HG02610 (cell line): ENCODE results near the gene LAIR2.
A peak's percentile ranks its signal among the peaks of the same experiment; 100 is the strongest.

Experiments
- ATAC-seq: cut with Tn5 transposase; IDR thresholded peaks from one replicate; pipeline ENCODE4 v1.9.1; 2021; ENCODE audit warnings: mild to moderate bottlenecking, moderate library complexity; ENCODE audit not compliant: unreplicated experiment

LAIR2 gene

DNA sequence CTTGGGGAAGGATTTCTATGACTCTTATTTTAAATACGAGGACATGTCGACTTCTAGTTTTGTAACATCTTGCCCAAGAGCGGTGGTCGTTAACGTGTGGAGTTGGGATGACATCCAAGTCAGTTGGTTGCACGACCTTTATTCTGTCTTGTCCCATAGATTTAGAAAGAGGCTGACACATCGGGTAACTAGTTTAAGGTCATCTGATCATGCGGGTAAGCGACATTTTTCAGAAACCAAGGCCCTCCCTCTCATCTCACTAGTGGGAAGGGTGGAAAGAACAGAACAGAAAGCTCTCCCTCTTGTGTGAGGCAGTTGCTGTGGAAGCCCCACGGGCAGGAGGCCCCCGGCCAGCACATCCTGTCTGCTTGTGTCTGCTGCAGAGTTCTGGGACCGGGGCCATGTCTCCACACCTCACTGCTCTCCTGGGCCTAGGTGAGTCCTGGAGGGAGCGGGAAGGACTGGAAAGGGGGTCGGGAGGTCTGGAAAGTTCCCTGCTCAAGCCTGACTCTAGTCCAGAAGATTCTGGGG, at the start of gene LAIR2:
Gene LAIR2, plus strand, starts transcription at position 314 of the 531 bp plus-strand sequence. Its CDS starts 88 bp downstream, at position 402.
- no peak for ATAC-seq

DNA sequence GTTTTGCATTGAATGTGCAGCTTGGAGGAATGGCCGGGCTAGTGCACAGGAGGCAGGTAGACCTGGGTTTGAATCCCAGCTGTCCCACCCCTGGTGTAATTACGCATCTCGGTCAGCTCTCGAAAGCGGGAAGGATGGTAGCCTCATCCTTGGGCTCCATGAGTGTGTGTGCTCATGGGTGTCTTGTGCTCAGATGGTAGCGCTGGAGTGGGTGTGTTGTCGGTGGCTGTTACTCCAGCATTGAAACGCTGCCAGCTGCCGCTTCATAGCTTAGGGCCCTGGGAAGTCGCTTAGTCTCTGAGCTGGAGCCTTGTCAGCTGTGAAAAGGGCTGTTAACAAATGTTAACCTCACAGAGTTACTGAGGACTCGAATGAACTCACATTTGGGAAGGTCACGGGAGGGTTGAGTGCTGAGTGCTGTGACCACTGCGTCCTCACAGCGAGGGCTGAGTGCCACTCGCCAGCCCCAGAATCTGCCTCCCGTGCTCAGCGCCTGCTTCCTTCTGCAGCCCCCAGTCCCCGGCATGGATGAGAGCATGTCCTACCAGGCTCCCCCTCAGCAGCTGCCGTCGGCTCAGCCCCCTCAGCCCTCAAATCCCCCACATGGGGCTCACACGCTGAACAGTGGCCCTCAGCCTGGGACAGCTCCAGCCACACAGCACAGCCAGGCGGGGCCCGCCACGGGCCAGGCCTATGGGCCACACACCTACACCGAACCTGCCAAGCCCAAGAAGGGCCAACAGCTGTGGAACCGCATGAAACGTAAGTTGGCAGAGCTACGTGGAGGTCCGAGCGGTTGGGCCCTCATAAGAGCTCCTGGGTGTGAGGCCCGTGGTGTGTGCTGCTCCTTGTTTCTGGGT, 48.5 kb upstream of the LAIR2 start:
- ATAC-seq, result no peak

- no peak for ATAC-seq
These were observed 47.6 kb upstream of the LAIR2 start for GRCh38 chr19:54454781-54455675.

GRCh38 chr19:54455786-54456422, 46.7 kb upstream of the LAIR2 start:
- ATAC-seq, result no peak

GRCh38 chr19:54456423-54457373, 45.9 kb upstream of the LAIR2 start:
- no peak for ATAC-seq

- ATAC-seq, result no peak
These were observed 44.6 kb upstream of the LAIR2 start for GRCh38 chr19:54457773-54458647.

DNA sequence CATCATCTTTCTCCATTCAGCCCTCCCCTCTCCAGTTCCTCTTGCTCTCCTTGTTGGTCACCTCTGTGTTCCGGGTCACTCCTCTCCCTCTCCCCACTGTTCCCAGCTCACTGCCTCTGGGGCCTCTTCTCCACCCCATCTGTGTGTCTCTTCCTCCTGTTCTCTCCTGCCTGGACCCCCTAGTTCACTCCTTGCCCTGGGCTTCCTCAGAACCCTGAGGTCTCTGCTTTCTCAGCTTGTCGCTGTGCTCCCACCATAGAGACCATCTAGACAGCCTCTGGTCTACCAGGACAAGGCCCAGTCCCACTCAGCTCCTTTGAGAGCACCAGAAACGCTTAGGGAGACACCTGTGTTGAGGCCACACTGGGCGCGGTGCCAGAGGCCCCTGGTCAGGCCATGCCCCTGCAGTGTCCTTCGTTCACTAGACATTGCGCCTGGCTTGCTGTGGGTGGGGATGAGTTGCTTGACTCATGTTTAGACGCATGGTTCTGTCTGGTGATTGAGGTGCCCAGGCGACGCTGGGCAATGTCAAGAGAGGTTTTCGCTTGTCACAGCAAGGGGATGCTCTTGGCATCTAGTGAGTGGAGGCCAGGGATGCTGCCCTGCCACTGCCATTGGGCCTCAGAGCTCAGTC, 43.9 kb upstream of the LAIR2 start:
- no peak for ATAC-seq

GRCh38 chr19:54459282-54460229, 43.1 kb upstream of the LAIR2 start:
- ATAC-seq, result no peak

GRCh38 chr19:54460230-54461005, 42.2 kb upstream of the LAIR2 start:
- no peak for ATAC-seq

DNA sequence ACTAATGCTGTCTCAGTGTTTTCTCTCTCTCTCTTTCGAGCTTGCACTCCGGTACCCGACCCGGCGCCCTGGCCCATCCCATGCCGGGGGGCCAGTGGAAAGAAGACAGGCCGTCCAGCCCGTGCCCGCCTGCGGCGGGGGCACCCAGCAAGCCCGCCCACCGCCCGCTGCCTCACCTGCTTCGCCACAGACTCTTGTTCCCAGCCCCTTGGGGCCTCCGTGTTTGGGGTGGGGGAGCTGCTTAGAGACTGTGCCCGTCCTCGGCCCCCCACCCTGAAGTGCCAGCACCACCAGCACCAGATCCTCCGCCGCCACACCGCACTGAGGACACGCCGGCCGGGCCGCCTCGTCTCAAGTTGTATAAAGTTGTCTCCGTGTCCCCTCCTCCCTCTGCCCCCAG, 41.4 kb upstream of the LAIR2 start:
- ATAC-seq, result no peak

- no peak for ATAC-seq
These were observed 41.0 kb upstream of the LAIR2 start for GRCh38 chr19:54461613-54462012.

DNA sequence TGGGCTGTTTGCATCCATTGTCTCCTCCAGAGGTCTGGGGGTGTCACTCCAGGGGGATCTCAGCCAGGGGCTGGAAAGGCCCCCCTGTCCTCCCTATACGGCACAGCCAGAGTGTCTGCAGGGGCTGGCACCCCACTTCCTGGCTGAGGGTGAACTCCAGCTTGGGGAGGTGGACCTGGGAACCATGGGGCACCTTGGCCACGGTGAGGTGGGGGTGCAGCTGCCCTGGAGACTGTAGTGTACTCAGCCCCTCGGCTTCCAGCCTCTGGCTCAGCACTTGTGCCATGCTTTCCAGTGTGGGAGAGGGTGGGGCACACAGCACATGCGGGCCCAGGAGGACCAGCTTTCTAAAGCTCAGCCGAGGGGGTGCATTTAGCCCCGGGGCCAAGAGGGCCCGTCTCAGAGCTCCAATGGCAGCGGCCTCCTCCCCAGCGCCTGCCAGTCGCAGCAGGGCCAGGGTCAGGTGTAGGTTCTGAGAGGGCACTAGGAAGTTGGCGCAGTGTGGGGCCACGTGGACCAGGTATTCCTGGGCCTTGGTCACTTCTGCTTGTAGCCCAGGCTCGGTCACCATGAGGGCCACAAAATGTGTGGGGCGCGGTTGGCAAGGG, 40.5 kb upstream of the LAIR2 start:
- ATAC-seq, result no peak

GRCh38 chr19:54462655-54463530, 39.7 kb upstream of the LAIR2 start:
- ATAC-seq, result peak; percentile 12

DNA sequence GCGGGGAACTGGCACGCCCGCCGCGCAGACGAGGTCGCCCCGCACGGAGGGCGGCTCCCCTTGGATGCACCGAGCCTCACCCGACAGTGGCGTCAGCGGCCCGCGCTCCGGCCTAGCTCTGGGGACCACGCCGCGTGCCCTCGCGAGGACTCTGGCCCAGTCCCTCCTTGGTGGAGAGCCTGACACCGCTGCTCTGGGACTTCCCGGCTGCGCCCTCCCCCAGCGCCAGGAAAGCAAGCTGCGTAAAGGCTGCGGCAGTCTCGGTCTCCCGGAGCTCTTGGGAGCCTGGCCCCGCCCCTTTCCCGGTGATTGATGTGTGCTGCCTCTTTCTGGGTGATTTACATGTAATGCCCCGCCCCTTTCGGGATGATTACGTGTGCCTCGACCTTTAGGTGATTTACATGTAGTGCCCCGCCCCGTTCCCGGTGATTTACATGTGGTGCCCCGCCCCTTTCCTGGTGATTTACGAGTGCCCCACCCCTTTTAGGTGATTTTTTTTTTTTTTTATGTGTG, 39.0 kb upstream of the LAIR2 start, which contains the start of gene LENG9:
Gene LENG9, minus strand, starts transcription at position 248 of the 513 bp plus-strand sequence. CDS start 252 bp downstream, outside the sequence.
- ATAC-seq, result peak; percentile 55
